Esophagus squamous epithelium (tissue), 4 donors: ENCODE results near the gene NIPBL.

Experiments
- CTCF ChIP-seq, 6 experiments: fragments of 450-650 bp in 4 of 6; fragments of 200-600 bp in 2 of 6; sonication (generic) in 2 of 6; IDR thresholded peaks; one replicate each; pipeline ENCODE4 v1.5.1; 2016 to 2019; ENCODE audit warnings: antibody characterized with exemption in 6 of 6, mild to moderate bottlenecking in 4 of 6, moderate library complexity in 4 of 6
- POLR2A ChIP-seq, 4 donors: fragments of 450-650 bp; IDR thresholded peaks; one replicate each; pipeline ENCODE4 v1.6.1; 2017; ENCODE audit warnings: antibody characterized with exemption in 4 of 4, mild to moderate bottlenecking in 4 of 4, moderate library complexity in 3 of 4

DNA sequence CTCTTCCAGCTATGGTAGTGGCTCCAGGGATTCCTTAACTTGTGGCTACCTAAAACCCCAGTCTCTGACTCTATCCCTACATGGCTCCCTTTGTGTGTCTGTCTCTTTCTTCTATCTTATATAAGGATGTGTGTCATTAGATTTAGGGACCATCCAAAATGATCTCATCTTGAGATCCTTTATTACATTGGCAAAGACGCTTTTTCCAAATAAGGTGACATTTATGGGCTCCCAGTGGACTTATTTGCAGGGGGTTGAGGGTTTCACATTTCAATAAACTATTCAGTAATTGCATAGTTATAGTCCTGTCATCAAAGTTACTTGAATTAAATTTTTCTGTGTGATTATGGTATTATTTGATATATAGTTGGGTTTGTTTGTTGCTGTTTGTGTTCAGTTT, 59.2 kb downstream of the NIPBL start:
- no peak for TF ChIP-seq CTCF (IDR thresholded peaks at IDR 0.05)
- no peak for TF ChIP-seq POLR2A (IDR thresholded peaks at IDR 0.05)
